Erythroblast (primary cell): ENCODE measurements around the gene UFSP1.

ENCODE experiments used
- GATA1 ChIP-seq: IDR thresholded peaks from 2 replicates; pipeline ENCODE4 v1.6.1; 2011; ENCODE audit warnings: low read depth, mild to moderate bottlenecking, control low read depth, low read length, moderate library complexity
- POLR2A ChIP-seq: IDR thresholded peaks from 2 replicates; pipeline ENCODE4 v1.6.1; 2011; ENCODE audit warnings: mild to moderate bottlenecking, low read length

- TF ChIP-seq POLR2A (no peak), GATA1 (no peak)
Measured at GRCh38 chr7:100882785-100883526, 6.6 kb downstream of the UFSP1 start.
